Left ventricle myocardium superior (tissue), 1 donor: ENCODE results near the gene TMEM100. TPM values are rescaled to one million over a fixed set of nuclear protein-coding genes. Genes with fewer than 3 reads are reported as not detected.
A peak's percentile ranks its signal among the peaks of the same experiment; 100 is the strongest.

Source experiments
- ATAC-seq: fragments of 200-7000 bp; cut with Tn5 transposase; one replicate; pipeline ENCODE4 v1.9.1; 2020; ENCODE audit warnings: mild to moderate bottlenecking, moderate library complexity
- DNase-seq: peaks from one replicate; pipeline ENCODE4 v3.0.0-alpha.2; 2020
- intact Hi-C: fragments of 100-400 bp; cut with micrococcal nuclease; formaldehyde crosslinking; loops from one replicate; pipeline ENCODE4 v1.11.0; 2022
- total RNA-seq: library from RNA; stranded (reverse); fragmentation: NEBNext Ultra II Directional; extraction: Animal tissue kit (Norgen Biotek cat#: 25700); gene quantifications from one replicate; pipeline ENCODE4 v1.2.1, GENCODE V29; 2021
- donor health status: DM: no; HTN: yes; CAD: no; lungs with severe emphysema.

TMEM100 gene
- total RNA-seq, 1 donor from 2014 or later, result 10.9 TPM

DNA sequence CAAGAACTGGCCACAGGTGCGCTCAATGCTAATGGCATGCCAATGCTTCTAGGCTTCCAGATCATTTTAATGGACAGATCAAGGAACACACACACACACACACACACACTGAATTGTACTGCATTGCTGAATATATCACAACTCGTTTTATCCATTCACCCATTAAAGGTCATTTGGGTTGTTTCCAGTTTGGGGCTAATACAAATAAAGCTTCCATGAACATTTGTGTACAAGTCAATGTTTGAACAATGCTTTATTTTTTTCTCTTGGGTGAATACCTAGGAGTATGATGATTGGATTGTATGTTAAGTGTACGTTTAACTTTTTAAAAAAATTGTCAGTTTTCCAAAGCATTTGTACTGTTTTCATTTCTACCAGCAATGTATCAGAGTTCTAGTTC lies 24.5 kb upstream of the TMEM100 start:
- DNase-seq (no peak), ATAC-seq (no peak)
- intact Hi-C loops, result no loop called here

DNA sequence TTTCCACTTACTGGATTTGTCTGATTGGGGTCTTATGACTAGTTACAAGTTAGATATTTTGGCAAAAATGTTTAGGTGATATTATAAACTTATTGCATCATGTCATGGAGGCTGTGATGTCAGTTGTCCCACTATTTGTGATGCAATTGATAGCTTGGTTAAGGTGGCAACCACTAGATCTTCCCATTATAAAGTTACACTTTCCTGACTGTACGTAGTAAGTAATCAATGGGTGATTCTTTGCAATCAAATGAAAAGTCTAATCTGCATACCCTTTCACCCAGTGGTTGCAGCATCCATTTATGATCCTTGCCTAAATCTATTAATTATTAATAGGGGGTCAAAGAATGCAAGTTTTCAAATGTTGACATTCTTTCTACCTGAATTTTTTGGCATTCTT lies 23.8 kb upstream of the TMEM100 start:
- ATAC-seq, result no peak
- intact Hi-C loops, result no loop called here
- no peak for DNase-seq

DNA sequence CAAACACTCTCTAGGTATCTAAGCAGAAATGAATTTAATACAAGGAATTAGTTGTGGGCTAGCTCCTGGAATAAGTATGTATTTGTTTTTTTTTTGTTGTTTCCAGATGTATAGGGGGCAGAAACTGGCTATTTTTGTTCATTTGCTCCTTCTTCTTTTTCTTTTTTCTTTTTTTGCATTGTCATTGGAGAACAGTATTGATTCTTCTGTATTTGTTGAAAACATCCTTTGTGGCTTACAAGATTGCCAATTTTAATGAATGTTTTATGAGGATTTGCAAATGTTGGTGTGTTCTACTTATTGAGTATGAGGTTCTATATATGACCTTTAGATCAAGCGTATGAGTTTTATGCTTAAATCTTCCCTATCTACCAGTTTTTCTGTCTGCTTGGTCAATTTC lies 22.6 kb upstream of the TMEM100 start:
- no peak for DNase-seq
- intact Hi-C loops, result no loop called here
- ATAC-seq, result no peak

DNA sequence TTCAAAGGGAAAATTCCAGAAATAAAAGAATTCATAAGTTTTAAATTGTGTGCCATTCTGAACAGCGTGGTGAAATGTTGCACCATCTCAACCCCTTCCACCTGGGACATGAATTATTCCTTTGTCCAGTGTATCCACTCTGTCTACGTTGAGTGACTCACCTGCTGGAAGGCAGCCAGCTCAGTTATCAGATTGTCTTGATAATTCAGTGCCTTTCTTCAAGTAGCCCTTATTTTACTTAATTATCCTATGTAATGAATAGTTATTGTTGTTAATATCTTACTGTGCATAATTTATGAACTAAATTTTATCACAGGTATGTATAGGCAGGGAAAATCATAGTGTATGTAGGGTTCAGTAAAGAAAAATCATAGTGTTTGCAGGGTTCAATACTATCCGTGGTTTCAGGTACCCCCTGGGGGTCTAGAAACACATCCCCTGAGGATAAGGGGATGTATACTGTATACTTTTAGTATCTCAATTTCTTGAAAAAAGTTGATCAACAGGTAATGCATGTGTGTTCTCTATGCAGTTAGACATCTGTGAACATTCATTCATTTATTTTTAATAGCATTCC lies 20.5 kb upstream of the TMEM100 start:
- ATAC-seq (no peak), DNase-seq (no peak)
- intact Hi-C loops, result no loop called here

DNA sequence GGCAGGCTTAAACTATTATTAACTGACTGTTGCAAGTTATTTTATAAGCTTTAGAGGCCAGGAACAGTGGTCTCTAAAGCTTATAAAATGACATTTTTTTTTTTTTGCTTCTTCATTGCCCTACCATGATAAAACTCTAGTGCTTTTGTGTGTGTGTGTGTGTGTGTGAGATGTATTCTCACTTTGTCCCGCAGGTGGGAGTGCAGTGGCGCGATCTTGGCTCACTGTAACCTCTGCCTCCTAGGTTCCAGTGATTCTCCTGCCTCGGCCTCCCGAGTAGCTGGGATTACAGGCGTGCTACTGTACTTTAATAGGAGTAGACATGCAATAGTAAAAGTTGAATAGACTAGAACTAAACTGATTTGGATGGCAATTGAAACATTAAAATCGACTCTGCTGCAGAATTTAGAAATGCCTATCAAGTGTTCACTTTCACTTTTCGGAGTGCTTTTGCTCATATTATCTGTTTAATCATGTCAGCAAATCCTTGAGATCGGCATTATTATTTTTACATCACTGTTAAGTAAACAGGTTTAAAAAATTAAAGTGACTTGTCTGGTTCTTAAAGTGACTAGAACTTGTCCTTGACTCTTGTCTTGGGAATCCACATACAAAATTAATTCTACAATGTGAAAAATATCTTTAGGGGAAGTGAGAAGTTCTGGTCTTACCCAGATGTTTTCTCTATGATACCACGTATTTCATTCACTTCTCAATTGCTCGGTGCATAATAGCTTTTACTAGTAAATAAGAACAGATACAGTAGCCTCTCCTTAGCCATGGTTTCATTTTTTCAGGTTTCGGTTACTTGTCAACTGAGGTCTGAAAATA lies 19.8 kb upstream of the TMEM100 start:
- ATAC-seq (no peak), DNase-seq (no peak)
- intact Hi-C loops, result no loop called here

DNA sequence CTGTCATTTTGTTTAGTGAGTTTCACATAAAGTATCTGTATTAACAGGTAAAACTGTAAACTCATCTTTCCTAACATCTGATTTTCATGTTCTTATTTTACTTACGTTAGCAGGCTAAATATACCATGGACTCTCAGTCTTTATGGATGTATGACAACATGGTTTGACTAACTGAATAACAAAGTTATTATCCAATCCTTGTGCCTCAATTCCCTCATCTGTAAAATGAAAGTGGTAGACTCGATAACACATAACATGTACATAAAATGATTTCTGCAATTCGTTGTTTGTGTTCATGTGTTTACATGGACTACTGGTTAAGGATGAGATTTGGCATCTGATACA lies 18.7 kb upstream of the TMEM100 start:
- ATAC-seq (no peak), DNase-seq (no peak)
- intact Hi-C loops, result no loop called here

DNA sequence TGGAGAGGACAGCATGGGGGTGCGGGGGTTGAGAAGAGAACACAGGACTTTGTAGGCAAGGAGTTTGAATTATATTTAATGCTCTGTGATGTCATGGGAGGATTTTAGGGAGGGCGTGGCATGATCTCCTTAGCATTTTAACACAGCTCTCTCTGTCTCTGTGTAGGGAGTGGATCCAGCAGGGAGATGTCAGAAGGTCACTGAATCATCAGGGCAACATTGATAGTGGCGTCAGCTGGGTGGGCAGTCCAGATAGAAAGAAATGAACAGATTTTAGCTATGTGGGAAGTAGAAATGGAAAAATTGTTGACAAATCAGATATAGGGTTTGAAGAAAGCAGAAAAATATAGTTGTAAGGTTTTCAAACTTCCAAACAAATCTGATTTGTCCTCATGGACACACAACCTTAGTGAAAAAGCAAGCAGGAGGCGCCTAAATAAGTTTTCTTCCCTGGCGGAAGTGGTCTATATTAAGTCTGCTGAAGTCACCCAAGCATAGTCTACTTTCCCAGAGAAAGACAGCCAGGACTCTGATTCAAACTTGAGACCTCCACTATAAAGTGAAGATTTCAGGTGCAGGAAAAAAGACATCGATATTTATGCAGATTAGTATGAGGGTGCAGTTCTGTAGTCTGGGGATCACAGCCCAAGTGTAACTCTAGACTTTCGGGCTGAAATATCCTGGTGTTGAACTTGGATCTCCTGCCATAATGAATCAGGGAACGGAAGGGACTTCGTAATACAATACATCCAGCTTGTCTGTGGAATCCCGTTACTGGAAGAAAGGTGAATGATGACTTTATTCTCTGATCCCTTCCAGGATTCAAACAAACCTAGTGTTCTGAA lies 18.1 kb upstream of the TMEM100 start:
- intact Hi-C loops, result no loop called here
- no peak for DNase-seq
- ATAC-seq, result no peak

DNA sequence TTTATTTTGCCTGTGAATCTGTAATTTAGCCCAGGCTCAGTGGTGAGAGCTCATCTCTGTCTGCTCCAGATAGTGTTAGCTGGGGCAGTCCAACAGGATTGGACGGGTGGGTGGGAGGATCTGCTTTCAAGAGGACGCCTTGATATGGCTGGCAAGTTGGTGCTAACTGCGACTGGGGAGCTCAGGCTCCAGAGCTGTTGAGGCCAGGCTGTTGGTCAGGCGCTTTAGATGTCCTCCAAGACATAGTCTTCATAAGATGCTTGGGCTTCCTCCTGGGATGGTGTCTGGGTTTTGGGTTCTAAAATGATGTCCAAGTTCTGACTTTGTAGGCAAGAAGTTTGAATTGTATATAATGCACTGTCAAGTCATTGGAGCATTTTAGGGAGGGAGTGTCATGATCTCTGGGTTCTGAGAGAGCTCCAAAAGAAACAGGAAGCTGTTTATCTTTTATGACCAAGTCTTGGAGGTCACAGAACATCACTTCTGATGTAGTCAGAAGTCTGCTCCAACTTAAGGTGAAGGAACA lies 15.4 kb upstream of the TMEM100 start:
- DNase-seq, result no peak
- ATAC-seq, result no peak
- intact Hi-C loops, result no loop called here

DNA sequence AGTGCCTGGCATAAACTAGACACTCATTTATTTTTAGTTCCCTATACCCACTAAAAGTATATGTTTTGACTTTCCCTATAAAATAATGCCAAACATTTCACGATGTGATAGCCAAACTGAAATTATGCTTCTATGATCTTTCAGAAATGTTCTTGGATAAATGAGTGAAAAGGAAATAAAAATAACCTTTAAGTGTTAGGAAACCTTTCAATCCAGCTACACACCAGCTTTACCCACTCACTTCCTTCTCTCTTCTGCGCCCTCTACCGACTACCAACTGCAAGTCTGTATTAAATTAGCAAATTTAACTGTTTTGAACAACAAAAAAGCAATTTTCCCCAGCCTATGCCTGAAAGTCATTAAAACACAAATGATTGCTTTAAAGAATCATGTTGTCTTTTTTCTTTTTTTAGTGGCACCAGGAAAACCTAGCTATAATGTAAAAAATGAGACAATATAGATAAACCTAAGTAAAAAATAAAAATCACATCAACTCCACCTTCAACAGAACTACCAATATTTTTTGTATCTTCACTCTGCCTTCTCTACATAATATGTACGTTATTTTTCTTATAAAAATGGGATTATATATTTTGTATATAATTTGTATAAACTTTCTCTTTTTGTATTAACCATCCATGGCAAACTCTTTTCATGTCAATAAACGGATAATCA lies 13.2 kb upstream of the TMEM100 start:
- intact Hi-C loops, result no loop called here
- no peak for DNase-seq
- no peak for ATAC-seq

DNA sequence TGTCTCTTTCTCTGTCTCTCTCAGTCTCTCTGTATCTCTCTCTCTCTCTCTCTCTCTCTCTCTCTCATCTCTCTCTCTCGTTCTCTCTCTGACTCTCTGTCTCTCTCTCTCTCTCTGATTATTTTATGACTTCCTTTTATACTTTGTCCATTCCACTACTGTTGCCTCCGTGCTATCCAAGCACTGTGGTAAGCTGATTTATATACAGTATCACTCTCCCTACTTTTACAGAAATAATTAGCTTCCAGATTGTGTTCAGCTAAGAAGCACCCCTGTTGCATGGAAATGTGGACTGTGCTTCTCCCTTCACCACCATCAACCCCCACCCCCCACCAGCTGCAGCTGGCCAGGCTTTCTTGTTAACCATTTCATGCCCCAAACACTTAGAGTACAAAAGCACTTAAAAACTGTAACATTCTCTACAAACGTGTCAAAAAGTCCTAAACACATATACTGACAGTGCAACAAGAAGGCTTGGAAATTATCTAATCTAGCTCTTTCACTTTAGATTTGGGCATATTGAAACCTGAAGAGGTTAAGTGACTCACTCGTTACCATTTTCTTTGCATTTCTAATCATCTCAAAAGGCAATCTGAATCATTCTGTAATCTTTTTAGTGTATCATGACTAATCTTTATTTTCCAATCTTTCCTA lies 11.6 kb upstream of the TMEM100 start:
- ATAC-seq (no peak), DNase-seq (no peak)
- intact Hi-C loops, result no loop called here

DNA sequence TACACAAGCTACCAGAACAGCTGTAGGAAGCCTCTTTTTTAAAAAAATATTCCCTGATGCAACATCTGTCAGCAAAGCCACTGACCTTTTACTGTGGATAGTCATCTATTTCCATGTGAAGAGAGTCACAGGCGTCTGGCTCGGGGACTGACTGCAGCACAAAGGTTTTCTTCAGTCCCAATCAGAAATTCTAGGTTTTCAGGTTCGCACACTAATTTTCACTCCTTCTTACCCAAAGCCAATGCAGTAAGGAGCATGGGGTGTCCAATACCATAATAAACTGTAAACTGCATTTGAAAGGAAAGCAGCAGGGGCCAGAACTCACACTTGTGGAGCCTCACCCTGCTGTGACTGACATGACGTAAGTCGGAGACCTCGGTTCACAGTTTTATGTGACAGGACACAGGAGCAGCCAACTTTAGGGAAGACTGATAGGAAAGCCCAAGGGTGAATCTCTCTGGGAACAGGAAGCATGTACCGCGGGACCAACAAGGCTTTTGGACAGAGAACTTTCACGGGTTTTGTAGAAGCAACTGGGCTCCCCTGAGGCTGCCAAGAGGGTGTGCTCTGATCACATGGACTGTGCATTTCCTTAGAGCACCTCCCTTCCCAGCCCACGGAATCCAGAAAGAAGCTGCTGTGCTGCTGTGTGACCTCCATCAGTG lies 9.1 kb upstream of the TMEM100 start:
- peak; percentile 87 for ATAC-seq
- peak; percentile 77 for DNase-seq
- intact Hi-C loops, result no loop called here

DNA sequence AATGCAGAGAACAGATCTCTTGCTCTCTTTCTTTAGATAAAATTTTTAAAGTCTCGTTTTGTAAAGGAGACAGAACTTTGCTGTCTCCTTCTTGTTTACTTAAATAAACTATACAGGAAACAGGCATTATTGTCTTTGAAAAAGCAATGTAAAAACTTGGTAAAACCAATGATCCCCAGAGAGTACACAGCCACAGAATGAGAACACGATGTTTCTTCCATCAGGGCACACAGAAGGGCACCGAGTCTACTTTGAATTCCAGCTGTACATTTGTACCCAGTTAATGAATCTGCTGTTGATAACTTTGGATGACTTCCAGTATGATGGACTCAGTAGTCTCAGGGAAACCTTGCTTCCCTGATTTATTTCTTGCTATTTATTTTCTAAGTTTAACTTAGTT lies 8.1 kb upstream of the TMEM100 start:
- intact Hi-C loops, result no loop called here

DNA sequence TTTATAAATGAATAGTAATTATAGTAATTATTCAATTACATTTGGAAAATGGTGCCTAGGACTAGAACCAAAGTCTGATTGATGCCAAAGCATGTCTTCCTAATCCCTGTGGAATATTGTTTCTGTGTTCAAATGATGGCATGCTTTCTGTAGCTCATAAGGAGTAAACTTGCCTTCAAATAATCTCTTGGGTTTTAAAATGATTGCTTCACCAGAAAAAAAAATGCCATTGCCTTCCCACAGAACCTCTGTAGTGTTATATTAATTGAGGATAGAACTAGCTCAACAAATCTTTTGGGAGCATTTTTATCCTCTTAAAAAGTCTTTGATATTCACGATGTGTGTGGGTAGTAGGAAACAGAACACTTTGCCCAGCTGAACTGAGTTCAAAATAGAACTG lies 7.7 kb upstream of the TMEM100 start:
- intact Hi-C loops, result no loop called here
- DNase-seq (no peak), ATAC-seq (peak; percentile 6)

More for the DNA sequence above, 8.1 kb upstream of the TMEM100 start:
- peak; percentile 62 for ATAC-seq
- DNase-seq, result no peak

DNA sequence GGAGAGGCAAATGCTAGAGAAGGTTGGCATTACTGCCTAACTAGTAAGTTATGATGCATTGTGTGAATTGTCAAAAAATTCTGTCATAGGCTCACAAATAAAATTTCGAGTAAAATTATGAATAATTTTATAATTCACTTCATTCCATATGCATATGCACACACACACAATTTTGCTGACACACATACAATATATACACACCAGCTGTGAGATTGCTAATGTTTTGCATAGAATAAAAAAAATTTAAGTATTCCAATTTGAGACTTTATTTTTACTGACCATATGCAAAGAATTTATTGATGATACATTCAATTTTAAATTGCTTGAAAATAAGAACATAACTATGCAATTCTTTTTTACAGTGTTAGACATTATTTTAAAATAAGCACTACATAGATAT lies 6.8 kb upstream of the TMEM100 start:
- ATAC-seq (no peak), DNase-seq (no peak)
- intact Hi-C loops, result no loop called here

DNA sequence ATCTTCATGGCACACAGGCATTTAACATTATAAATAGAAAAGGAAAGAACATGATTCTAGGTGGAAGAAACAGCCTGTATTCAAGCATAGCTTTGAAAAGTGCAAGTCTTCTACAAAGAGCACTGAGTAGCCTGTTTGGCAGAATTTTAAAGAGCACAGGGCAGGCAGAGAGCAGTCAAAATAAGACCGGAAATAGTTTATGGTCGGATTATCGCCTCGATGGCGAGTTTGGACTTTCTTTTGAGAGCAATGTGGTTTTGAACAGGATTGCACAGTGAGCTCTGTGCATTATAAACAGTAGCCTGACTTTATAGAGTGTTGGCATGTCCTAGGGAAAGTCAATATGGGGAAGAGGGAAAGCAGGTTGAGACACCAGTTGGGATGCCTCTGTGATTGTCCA lies 6.2 kb upstream of the TMEM100 start:
- no peak for DNase-seq
- no peak for ATAC-seq
- intact Hi-C loops, result no loop called here

DNA sequence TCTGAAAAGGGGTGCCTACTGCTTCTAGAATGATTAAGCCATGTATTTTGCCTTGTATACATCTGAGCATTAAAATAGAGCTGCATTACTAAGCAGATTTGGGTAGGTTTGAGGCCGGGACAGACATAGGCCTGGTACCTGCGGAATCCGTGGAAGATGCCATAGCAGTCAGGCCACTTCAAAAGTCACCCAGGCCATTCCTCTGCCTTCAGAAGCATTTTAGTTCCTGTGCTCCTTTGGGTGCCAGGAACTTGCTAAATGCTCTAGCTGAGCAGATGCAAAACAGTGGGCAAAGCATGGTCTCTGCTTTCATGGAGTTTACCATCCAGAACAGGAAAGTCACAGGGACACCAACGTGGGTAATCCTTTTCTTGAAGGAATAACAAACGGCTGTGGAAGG lies 5.7 kb upstream of the TMEM100 start:
- ATAC-seq (no peak), DNase-seq (no peak)
- intact Hi-C loops, result no loop called here

DNA sequence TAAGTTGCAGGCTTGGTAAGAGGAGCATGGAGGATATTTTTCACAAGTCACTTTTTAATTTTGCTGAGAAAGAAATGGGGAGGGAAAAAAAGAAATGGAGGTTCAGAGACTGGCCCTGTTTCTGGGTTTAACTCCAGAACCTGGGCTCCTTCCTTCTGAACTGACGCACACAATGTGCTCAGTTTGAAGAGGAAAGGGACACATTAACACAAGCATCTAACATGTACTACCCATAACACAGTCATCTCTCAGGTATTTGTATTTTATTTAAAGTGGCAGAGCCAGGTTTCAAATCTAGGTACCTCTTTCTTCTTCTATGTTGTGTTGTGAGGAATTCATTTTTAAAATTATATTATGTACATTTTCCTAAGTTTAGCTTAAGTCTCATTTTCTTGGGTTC lies 5.3 kb upstream of the TMEM100 start:
- DNase-seq (no peak), ATAC-seq (no peak)
- intact Hi-C loops, result no loop called here

DNA sequence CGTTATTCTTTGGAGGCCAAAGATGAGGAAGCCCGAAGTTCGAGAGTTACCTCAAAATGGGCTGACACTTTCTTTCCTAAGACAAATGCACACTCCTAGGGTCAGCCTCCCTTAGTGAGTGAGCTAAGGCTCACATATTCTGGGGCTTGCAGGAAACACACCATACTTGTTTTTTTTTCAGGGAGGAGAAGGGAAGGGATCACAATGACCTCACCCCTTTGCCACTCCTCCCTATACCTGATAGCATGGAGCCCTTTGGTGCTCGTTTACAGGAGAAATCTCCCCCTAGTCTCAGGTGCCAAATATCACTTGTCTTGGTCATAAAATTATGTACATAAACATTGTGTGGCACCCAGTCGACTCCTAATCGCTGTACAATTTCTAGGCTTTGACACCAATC lies 4.6 kb upstream of the TMEM100 start:
- ATAC-seq, result no peak
- DNase-seq, result no peak
- intact Hi-C loops, result no loop called here

DNA sequence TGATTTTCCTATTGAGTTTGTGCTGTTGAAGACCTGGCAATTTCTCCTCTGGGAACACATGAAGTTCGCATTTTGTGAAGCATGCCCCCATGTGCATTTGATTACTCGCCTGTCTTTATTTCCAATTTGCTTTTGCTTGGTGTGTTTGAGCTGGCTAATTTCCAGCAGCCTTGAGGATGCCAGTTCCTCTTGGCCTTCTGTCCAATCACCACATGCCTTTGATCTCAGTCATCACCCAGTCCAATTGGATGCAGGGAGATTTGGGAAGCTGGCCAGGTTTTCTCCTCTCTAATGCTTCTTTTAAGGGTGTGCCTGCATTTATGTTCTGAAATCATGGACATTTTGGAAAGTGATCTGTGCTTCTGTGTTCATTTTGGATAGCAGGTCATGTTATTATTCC lies 3.8 kb upstream of the TMEM100 start:
- peak; percentile 49 for ATAC-seq
- DNase-seq, result peak; percentile 41
- intact Hi-C loops, result no loop called here
